HG03196 (cell line): ENCODE results near the gene RNF135.
"Not testable (repeated sequence)": the region's sequence is repeated elsewhere in the genome, so short reads cannot be mapped to it uniquely, and the experiment has no call there.

ENCODE experiments used
- ATAC-seq: cut with Tn5 transposase; IDR thresholded peaks from one replicate; pipeline ENCODE4 v1.9.1; 2021; ENCODE audit not compliant: unreplicated experiment

The RNF135 gene

GRCh38 chr17:30997842-30998241 is 27.0 kb downstream of the RNF135 start:
- ATAC-seq = no peak

GRCh38 chr17:31002047-31002446 is 31.2 kb downstream of the RNF135 start:
- ATAC-seq = no peak

GRCh38 chr17:31003225-31003866 is 32.5 kb downstream of the RNF135 start:
- ATAC-seq = no peak

- no peak for ATAC-seq
Observed at GRCh38 chr17:31004160-31004559, 33.3 kb downstream of the RNF135 start.

GRCh38 chr17:31007695-31008373 is 37.0 kb downstream of the RNF135 start:
- ATAC-seq = no peak

GRCh38 chr17:31008374-31009041 is 37.7 kb downstream of the RNF135 start:
- ATAC-seq = no peak

GRCh38 chr17:31009042-31009702 is 38.3 kb downstream of the RNF135 start:
- not testable (repeated sequence) for ATAC-seq

GRCh38 chr17:31010014-31010413 is 39.2 kb downstream of the RNF135 start:
- not testable (repeated sequence) for ATAC-seq

- no peak for ATAC-seq
Observed at GRCh38 chr17:31013844-31014243, 43.0 kb downstream of the RNF135 start.

GRCh38 chr17:31015639-31016038 is 44.8 kb downstream of the RNF135 start:
- ATAC-seq = no peak

GRCh38 chr17:31019004-31019403 is 48.2 kb downstream of the RNF135 start:
- no peak for ATAC-seq

GRCh38 chr17:31023171-31023570 is 52.3 kb downstream of the RNF135 start:
- ATAC-seq = not testable (repeated sequence)

GRCh38 chr17:31031841-31032240 is 61.0 kb downstream of the RNF135 start:
- ATAC-seq = no peak

- not testable (repeated sequence) for ATAC-seq
Observed at GRCh38 chr17:31035611-31036010, 64.8 kb downstream of the RNF135 start.

GRCh38 chr17:31040837-31041236 is 70.0 kb downstream of the RNF135 start:
- ATAC-seq = not testable (repeated sequence)

- ATAC-seq = not testable (repeated sequence)
Observed at GRCh38 chr17:31042378-31042777, 71.5 kb downstream of the RNF135 start.

GRCh38 chr17:31046856-31047425 is 76.1 kb downstream of the RNF135 start:
- ATAC-seq = not testable (repeated sequence)

GRCh38 chr17:31048142-31048541 is 77.3 kb downstream of the RNF135 start:
- no peak for ATAC-seq

GRCh38 chr17:31048780-31049179 is 77.9 kb downstream of the RNF135 start:
- no peak for ATAC-seq
